HEK293T (cell line): Measurements from ENCODE around the gene CPNE4.

Source experiments
- CTCF ChIA-PET: fragments of 350-600 bp; formaldehyde crosslinking; extraction: SDS; loops from one replicate; lab custom pipeline; 2021; ENCODE audit warnings: antibody characterized with exemption, inconsistent platforms; lab: Yijun Ruan, JAX
- POLR2A ChIA-PET: fragments of 350-600 bp; formaldehyde crosslinking; extraction: SDS; loops from one replicate; lab custom pipeline; 2020; ENCODE audit warnings: antibody characterized with exemption, inconsistent platforms; lab: Yijun Ruan, JAX
- DNase-seq: peaks from one replicate; pipeline ENCODE4 v3.0.0; 2012; ENCODE audit warnings: mixed read lengths; ENCODE audit errors: extremely low spot score
- ARNT ChIP-seq: fragments of 450-650 bp; IDR thresholded peaks from 2 replicates; pipeline ENCODE4 v1.6.1; 2017; ENCODE audit warnings: mild to moderate bottlenecking
- BHLHE40 ChIP-seq: fragments of 450-650 bp; IDR thresholded peaks from 2 replicates; pipeline ENCODE4 v1.6.1; 2016; ENCODE audit warnings: mild to moderate bottlenecking, moderate library complexity, borderline replicate concordance
- CTBP1 ChIP-seq: fragments of 450-650 bp; IDR thresholded peaks from 2 replicates; pipeline ENCODE4 v1.6.1; 2016; ENCODE audit warnings: borderline replicate concordance
- ELF4 ChIP-seq: fragments of 450-650 bp; IDR thresholded peaks from 2 replicates; pipeline ENCODE4 v1.6.1; 2017; ENCODE audit warnings: antibody characterized with exemption
- FOXA1 ChIP-seq: fragments of 450-650 bp; IDR thresholded peaks from 2 replicates; pipeline ENCODE4 v1.6.1; 2016; ENCODE audit warnings: mild to moderate bottlenecking
- FOXK2 ChIP-seq: fragments of 450-650 bp; IDR thresholded peaks from 2 replicates; pipeline ENCODE4 v1.6.1; 2016; ENCODE audit warnings: mild to moderate bottlenecking
- FOXM1 ChIP-seq: fragments of 450-650 bp; IDR thresholded peaks from 2 replicates; pipeline ENCODE4 v1.6.1; 2017; ENCODE audit warnings: mild to moderate bottlenecking, borderline replicate concordance
- HDGF ChIP-seq: fragments of 450-650 bp; IDR thresholded peaks from 2 replicates; pipeline ENCODE4 v1.6.1; 2017; ENCODE audit warnings: antibody characterized with exemption, borderline replicate concordance
- L3MBTL2 ChIP-seq: fragments of 450-650 bp; conservative IDR thresholded peaks from 2 replicates; pipeline ENCODE4 v1.6.1; 2016; ENCODE audit warnings: mild to moderate bottlenecking
- LEF1 ChIP-seq: fragments of 450-650 bp; IDR thresholded peaks from 2 replicates; pipeline ENCODE4 v1.6.1; 2017; ENCODE audit warnings: mild to moderate bottlenecking, borderline replicate concordance
- NFRKB ChIP-seq: fragments of 450-650 bp; IDR thresholded peaks from 2 replicates; pipeline ENCODE4 v1.6.1; 2016; ENCODE audit warnings: mild to moderate bottlenecking, moderate library complexity
- PKNOX1 ChIP-seq: fragments of 450-650 bp; IDR thresholded peaks from 2 replicates; pipeline ENCODE4 v1.6.1; 2016
- SP1 ChIP-seq: fragments of 450-650 bp; IDR thresholded peaks from 2 replicates; pipeline ENCODE4 v1.6.1; 2017
- SUZ12 ChIP-seq: fragments of 450-650 bp; IDR thresholded peaks from 2 replicates; pipeline ENCODE4 v1.6.1; 2016; ENCODE audit warnings: mild to moderate bottlenecking
- TARDBP ChIP-seq: fragments of 450-650 bp; IDR thresholded peaks from 2 replicates; pipeline ENCODE4 v1.6.1; 2016
- ZNF384 ChIP-seq: fragments of 450-650 bp; IDR thresholded peaks from 2 replicates; pipeline ENCODE4 v1.6.1; 2016

Gene CPNE4

DNA sequence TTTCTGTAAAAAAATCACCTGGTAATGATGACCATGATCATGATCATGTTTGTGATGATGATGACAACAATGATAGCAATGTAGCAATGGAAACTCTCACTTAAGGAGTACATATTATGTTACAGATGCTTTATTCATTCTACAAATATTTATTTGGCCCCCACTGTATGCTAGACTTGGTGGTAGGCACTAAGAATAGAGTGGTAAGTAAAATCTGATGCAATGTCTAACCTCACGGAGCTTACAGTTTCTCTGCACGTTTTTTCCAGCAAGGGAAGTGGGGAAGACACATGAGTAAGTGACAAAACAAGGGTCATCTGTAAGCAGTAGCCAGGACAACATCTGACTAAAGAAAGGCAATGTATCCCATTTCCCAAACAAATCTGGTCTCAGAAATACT is 332.7 kb downstream of the CPNE4 start:
- ChIA-PET CTCF (no interaction called here), POLR2A (no interaction called here)
- DNase-seq: no peak
- TF ChIP-seq ELF4 (no peak), NFRKB (no peak), L3MBTL2 (no peak), HDGF (no peak), SUZ12 (no peak), TARDBP (no peak), FOXA1 (no peak), BHLHE40 (no peak), LEF1 (no peak), ZNF384 (no peak), ARNT (no peak), CTBP1 (no peak), PKNOX1 (no peak), FOXK2 (no peak), SP1 (no peak), FOXM1 (no peak)

DNA sequence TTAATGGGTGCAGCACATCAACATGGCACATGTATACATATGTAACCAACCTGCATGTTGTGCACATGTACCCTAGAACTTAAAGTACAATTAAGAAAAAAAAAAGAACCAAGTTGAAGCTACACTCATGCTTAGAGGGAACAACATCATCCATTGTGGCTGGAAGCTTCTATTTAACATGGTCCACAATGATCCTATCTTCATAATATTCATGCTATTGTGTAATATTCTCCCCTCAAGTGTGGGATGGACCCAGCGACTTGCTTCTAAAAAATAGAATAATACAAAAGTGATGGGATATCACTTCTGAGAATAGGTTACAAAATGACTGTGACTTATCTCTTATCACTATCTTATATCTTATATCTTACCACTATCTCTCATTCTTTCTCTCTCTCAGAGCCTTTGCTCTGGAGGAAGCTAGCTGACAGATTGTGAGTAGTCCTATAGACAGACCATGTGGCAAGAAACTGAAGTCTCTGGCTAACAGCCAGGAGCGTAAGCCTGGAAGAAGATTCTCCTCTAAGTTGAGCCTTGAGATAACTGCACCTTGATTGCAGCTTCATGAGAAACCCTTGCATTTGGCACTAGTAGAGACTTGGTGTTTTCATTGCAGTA is 333.6 kb downstream of the CPNE4 start:
- ChIA-PET CTCF (no interaction called here), POLR2A (no interaction called here)
- TF ChIP-seq NFRKB (no peak), SP1 (no peak), HDGF (no peak), ZNF384 (no peak), LEF1 (no peak), TARDBP (no peak), SUZ12 (no peak), BHLHE40 (no peak), ARNT (no peak), FOXA1 (no peak), L3MBTL2 (no peak), FOXM1 (no peak), CTBP1 (no peak)
- DNase-seq: no peak

- CTCF ChIA-PET: interaction anchor here (0.7 kb wide), 1 partner anchor 39 kb away, joined by 3 read pairs; no protein-coding TSS in a partner anchor
Observed at GRCh38 chr3:131699001-131699400, 335.8 kb downstream of the CPNE4 start.

DNA sequence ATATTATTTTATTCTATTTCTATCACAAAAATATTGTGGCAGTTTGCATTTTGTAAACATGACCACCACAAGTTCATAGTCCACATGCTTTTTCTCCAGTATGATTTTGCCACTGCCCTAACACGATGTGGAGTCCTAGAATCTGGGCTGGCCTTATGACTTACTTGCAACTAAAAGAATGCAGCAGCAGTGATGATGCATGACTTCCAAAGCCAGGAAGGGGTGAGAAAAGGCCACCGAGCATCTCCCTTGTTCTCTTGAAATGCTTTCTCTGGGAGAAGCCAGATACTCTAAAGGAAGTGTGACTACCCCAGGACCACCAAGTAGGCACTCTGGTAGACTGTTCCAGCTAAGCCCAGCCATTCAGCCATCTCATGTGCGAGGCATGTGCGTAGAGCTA is 340.4 kb downstream of the CPNE4 start:
- CTCF ChIA-PET: no interaction called here
- POLR2A ChIA-PET: no interaction called here
- TF ChIP-seq SP1 (no peak), NFRKB (no peak), FOXM1 (no peak), ELF4 (no peak), L3MBTL2 (no peak), PKNOX1 (no peak), TARDBP (no peak), FOXK2 (no peak), HDGF (no peak), ZNF384 (no peak)
- no peak for DNase-seq

More at GRCh38 chr3:131699001-131699400, 335.8 kb downstream of the CPNE4 start:
- TF ChIP-seq L3MBTL2 (no peak), PKNOX1 (no peak), FOXA1 (no peak), ELF4 (no peak), LEF1 (no peak), FOXM1 (no peak), HDGF (no peak), ARNT (no peak), TARDBP (no peak), NFRKB (no peak), CTBP1 (no peak), SUZ12 (no peak), ZNF384 (no peak), FOXK2 (no peak), SP1 (no peak)
- no peak for DNase-seq
- POLR2A ChIA-PET: no interaction called here

- TF ChIP-seq ARNT: no peak
- no peak for TF ChIP-seq PKNOX1
- TF ChIP-seq BHLHE40: no peak
- TF ChIP-seq CTBP1: no peak
- TF ChIP-seq SP1: no peak
- TF ChIP-seq ELF4: no peak
- no peak for DNase-seq
- ChIA-PET POLR2A (no interaction called here), CTCF (no interaction called here)
Observed at GRCh38 chr3:131692356-131692755, 342.5 kb downstream of the CPNE4 start.

GRCh38 chr3:131690800-131691199 is 344.0 kb downstream of the CPNE4 start:
- DNase-seq: no peak
- no peak for TF ChIP-seq FOXM1
- TF ChIP-seq ZNF384: no peak
- no peak for TF ChIP-seq ELF4
- no peak for TF ChIP-seq L3MBTL2
- no peak for TF ChIP-seq HDGF
- TF ChIP-seq SP1: no peak
- TF ChIP-seq CTBP1: no peak
- TF ChIP-seq FOXK2: no peak
- no peak for TF ChIP-seq ARNT
- no peak for TF ChIP-seq BHLHE40
- TF ChIP-seq FOXA1: no peak
- no peak for TF ChIP-seq NFRKB
- no peak for TF ChIP-seq LEF1
- no peak for TF ChIP-seq TARDBP
- TF ChIP-seq SUZ12: no peak
- TF ChIP-seq PKNOX1: no peak
- ChIA-PET CTCF (no interaction called here), POLR2A (no interaction called here)
